SK-N-SH (cell line): Measurements from ENCODE around the gene ELMO1. TPM values are rescaled to one million over a fixed set of nuclear protein-coding genes. Genes with fewer than 3 reads are reported as not detected.
A peak's percentile ranks its signal among the peaks of the same experiment; 100 is the strongest.

Experiments used
- CTCF ChIA-PET: fragments of 300-600, 350-600 bp; formaldehyde crosslinking; extraction: SDS; loops from one replicate; lab custom pipeline; 2021; lab: Yijun Ruan, JAX
- POLR2A ChIA-PET: fragments of 350-600 bp; sonication (Branson Sonifier 250); formaldehyde crosslinking; extraction: SDS; loops from one replicate; lab custom pipeline; 2020; ENCODE audit warnings: antibody characterized with exemption, inconsistent platforms; lab: Yijun Ruan, JAX
- DNase-seq: peaks from one replicate; pipeline ENCODE4 v3.0.0; 2012
- H2AFZ ChIP-seq: fragments of 200-600 bp; sonication (generic); 2 replicates; pipeline ENCODE4 v1.8.1; 2016; ENCODE audit warnings: antibody characterized with exemption, mild to moderate bottlenecking, low read depth
- H3F3A ChIP-seq: fragments of 200-600 bp; sonication (generic); replicated peaks from 2 replicates; pipeline ENCODE3; 2016; ENCODE audit warnings: antibody characterized with exemption, mild to moderate bottlenecking; ENCODE audit not compliant: insufficient read depth
- H3K27ac ChIP-seq, 2 experiments: fragments of 200-500 bp in 1 of 2; fragments of 200-600 bp in 1 of 2; sonication (Bioruptor generic) in 1 of 2; sonication (generic), shearing (Covaris generic) in 1 of 2; 2 replicates each; pipeline versions ENCODE4 v1.5.1 to v1.6.1; 2014 to 2016; ENCODE audit warnings: low read depth in 2 of 2, inconsistent platforms in 1 of 2, low read length in 1 of 2, mild to moderate bottlenecking in 1 of 2, mixed read lengths in 1 of 2
- H3K27me3 ChIP-seq: fragments of 200-600 bp; sonication (generic), shearing (Covaris generic); 2 replicates; pipeline ENCODE4 v1.6.1; 2016; ENCODE audit warnings: mixed run types; ENCODE audit not compliant: insufficient read depth
- H3K36me3 ChIP-seq, 2 experiments: fragments of 200-500 bp in 1 of 2; fragments of 200-600 bp in 1 of 2; sonication (Bioruptor generic) in 1 of 2; sonication (generic) in 1 of 2; replicated peaks in 1 of 2; 2 replicates each; pipeline versions ENCODE3 to v1.5.1; 2014 to 2016; ENCODE audit warnings: low read length in 1 of 2, mild to moderate bottlenecking in 1 of 2; ENCODE audit not compliant: insufficient read depth in 2 of 2, control insufficient read depth in 1 of 2
- H3K4me1 ChIP-seq, 2 experiments: fragments of 200-500 bp in 1 of 2; fragments of 200-600 bp in 1 of 2; sonication (Bioruptor generic) in 1 of 2; sonication (generic), shearing (Covaris generic) in 1 of 2; 2 replicates each; pipeline versions ENCODE4 v1.5.1 to v1.6.1; 2014 to 2016; ENCODE audit warnings: low read depth in 1 of 2, low read length in 1 of 2, mixed run types in 1 of 2; ENCODE audit not compliant: insufficient read depth in 2 of 2, control insufficient read depth in 1 of 2
- H3K4me2 ChIP-seq: fragments of 200-600 bp; sonication (generic), shearing (Covaris generic); 2 replicates; pipeline ENCODE4 v1.6.1; 2017; ENCODE audit warnings: mixed run types
- H3K4me3 ChIP-seq, 2 experiments: fragments of 200-500 bp in 1 of 2; fragments of 200-600 bp in 1 of 2; sonication (Bioruptor generic) in 1 of 2; sonication (generic), shearing (Covaris generic) in 1 of 2; 2 replicates each; pipeline versions ENCODE4 v1.5.1 to v1.8.1; 2014 to 2016; ENCODE audit warnings: low read depth in 2 of 2, inconsistent platforms in 1 of 2, low read length in 1 of 2, mild to moderate bottlenecking in 1 of 2, mixed read lengths in 1 of 2, moderate library complexity in 1 of 2
- H3K79me2 ChIP-seq: fragments of 200-600 bp; sonication (generic); 2 replicates; pipeline ENCODE4 v1.8.1; 2017; ENCODE audit warnings: mild to moderate bottlenecking; ENCODE audit not compliant: insufficient read depth
- H3K9ac ChIP-seq: fragments of 200-600 bp; sonication (generic); 2 replicates; pipeline ENCODE4 v1.6.1; 2017; ENCODE audit warnings: mixed run types
- H3K9me2 ChIP-seq: fragments of 200-600 bp; sonication (generic); 2 replicates; pipeline ENCODE4 v1.6.1; 2017; ENCODE audit warnings: mixed run types
- H3K9me3 ChIP-seq: fragments of 200-600 bp; sonication (generic); 2 replicates; pipeline ENCODE4 v1.6.1; 2017; ENCODE audit warnings: mixed run types, mild to moderate bottlenecking, moderate library complexity
- H4K20me1 ChIP-seq: fragments of 200-600 bp; sonication (generic); 2 replicates; pipeline ENCODE4 v1.6.1; 2017; ENCODE audit warnings: mild to moderate bottlenecking, mixed run types; ENCODE audit not compliant: insufficient read depth
- CHD2 ChIP-seq: fragments of 150-350 bp; IDR thresholded peaks from 2 replicates; pipeline ENCODE4 v1.6.1; 2018; ENCODE audit warnings: low read length; ENCODE audit not compliant: partially characterized antibody
- GABPA ChIP-seq: IDR thresholded peaks from 2 replicates; pipeline ENCODE4 v1.4.0; 2012; ENCODE audit warnings: low read depth, mild to moderate bottlenecking
- GATA2 ChIP-seq: sonication (generic); formaldehyde crosslinking; IDR thresholded peaks from 2 replicates; pipeline ENCODE4 v1.5.0; 2020; ENCODE audit warnings: mild to moderate bottlenecking, missing genetic modification reagents
- MXI1 ChIP-seq: IDR thresholded peaks from 2 replicates; pipeline ENCODE4 v1.6.1; 2012; ENCODE audit warnings: mild to moderate bottlenecking, low read depth, low read length, improper control_type of control experiment
- TEAD4 ChIP-seq: IDR thresholded peaks from 2 replicates; pipeline ENCODE4 v1.4.0; 2012; ENCODE audit warnings: mild to moderate bottlenecking, borderline replicate concordance; ENCODE audit not compliant: insufficient read depth
- WGBS: methylation state at CpG from one replicate; pipeline ENCODE4 v1.1.6; 2017; ENCODE audit warnings: low lambda C conversion rate; 5-methylcytosine and 5-hydroxymethylcytosine counted together
- polyA plus RNA-seq, 3 experiments: library from polyadenylated mRNA; depleted of rRNA; stranded (reverse); fragments of >200 nt; gene quantifications; 2 replicates each; pipeline ENCODE4 v1.2.3, GENCODE V29; 2012
- TF ChIP-seq, protein P1 (sequence below): fragments of 200-600 bp; sonication (generic); IDR thresholded peaks from 2 replicates; pipeline ENCODE4 v1.6.1; 2017; ENCODE audit warnings: antibody characterized with exemption, mild to moderate bottlenecking, moderate library complexity
- TF ChIP-seq, protein P2 (sequence below): IDR thresholded peaks from 2 replicates; pipeline ENCODE4 v1.4.0; 2012; ENCODE audit warnings: low read depth

The ELMO1 gene
- polyA plus RNA-seq, 1 of the 3 experiments (the other 2 are of a cell fraction) = 0.64 TPM

DNA sequence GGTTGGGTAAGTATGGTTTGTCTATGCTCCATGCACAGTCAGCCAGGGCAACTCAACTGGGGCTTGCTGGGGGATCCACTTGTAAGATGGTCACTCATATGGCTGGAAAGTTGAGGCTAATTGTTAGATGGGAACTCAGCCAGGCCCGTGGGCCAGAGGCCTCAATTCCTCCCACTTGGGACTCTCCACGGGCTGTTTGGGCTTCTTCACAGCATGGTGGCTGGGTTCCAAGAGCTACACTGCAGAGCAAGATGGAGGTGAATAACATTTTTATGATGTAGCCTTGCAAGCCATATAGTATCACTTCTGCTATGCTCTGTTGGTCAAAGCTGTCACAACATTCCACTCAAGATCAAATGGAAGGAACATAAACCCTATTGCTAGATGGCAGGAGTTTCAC, 39.2 kb downstream of the ELMO1 start:
- no peak overlapping the region for H2AFZ ChIP-seq
- H3F3A ChIP-seq = no peaks in the 10 kb centered on the region
- CTCF ChIA-PET = interaction anchor here (0.8 kb wide), 1 partner anchor 30 kb away, joined by 3 read pairs; no protein-coding TSS in a partner anchor
- H3K27ac ChIP-seq = no peak overlapping the region
- DNase-seq = no peak
- TF ChIP-seq, protein P1, sequence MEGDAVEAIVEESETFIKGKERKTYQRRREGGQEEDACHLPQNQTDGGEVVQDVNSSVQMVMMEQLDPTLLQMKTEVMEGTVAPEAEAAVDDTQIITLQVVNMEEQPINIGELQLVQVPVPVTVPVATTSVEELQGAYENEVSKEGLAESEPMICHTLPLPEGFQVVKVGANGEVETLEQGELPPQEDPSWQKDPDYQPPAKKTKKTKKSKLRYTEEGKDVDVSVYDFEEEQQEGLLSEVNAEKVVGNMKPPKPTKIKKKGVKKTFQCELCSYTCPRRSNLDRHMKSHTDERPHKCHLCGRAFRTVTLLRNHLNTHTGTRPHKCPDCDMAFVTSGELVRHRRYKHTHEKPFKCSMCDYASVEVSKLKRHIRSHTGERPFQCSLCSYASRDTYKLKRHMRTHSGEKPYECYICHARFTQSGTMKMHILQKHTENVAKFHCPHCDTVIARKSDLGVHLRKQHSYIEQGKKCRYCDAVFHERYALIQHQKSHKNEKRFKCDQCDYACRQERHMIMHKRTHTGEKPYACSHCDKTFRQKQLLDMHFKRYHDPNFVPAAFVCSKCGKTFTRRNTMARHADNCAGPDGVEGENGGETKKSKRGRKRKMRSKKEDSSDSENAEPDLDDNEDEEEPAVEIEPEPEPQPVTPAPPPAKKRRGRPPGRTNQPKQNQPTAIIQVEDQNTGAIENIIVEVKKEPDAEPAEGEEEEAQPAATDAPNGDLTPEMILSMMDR = no peak
- TF ChIP-seq MXI1 (no peak), GABPA (no peak)
- 14% methylated on average over 2 of the region's 2 CpGs for WGBS
- POLR2A ChIA-PET = no interaction called here
- H3K9ac ChIP-seq = no peak overlapping the region
- no peaks in the 10 kb centered on the region for H3K36me3 ChIP-seq
- no peaks in the 10 kb centered on the region for H3K79me2 ChIP-seq
- no peak overlapping the region for H3K4me2 ChIP-seq
- H3K9me3 ChIP-seq = no peaks in the 10 kb centered on the region; the same call in 1 of the 2 replicates
- no peak overlapping the region for H3K4me3 ChIP-seq
- peaks cover 0 to 2% of the 10 kb centered on the region in 2 experiments; a peak in 2 of 4 replicates for H3K4me1 ChIP-seq
- no peaks in the 10 kb centered on the region for H3K27me3 ChIP-seq
- H3K9me2 ChIP-seq = no peaks in the 10 kb centered on the region
- no peaks in the 10 kb centered on the region for H4K20me1 ChIP-seq

DNA sequence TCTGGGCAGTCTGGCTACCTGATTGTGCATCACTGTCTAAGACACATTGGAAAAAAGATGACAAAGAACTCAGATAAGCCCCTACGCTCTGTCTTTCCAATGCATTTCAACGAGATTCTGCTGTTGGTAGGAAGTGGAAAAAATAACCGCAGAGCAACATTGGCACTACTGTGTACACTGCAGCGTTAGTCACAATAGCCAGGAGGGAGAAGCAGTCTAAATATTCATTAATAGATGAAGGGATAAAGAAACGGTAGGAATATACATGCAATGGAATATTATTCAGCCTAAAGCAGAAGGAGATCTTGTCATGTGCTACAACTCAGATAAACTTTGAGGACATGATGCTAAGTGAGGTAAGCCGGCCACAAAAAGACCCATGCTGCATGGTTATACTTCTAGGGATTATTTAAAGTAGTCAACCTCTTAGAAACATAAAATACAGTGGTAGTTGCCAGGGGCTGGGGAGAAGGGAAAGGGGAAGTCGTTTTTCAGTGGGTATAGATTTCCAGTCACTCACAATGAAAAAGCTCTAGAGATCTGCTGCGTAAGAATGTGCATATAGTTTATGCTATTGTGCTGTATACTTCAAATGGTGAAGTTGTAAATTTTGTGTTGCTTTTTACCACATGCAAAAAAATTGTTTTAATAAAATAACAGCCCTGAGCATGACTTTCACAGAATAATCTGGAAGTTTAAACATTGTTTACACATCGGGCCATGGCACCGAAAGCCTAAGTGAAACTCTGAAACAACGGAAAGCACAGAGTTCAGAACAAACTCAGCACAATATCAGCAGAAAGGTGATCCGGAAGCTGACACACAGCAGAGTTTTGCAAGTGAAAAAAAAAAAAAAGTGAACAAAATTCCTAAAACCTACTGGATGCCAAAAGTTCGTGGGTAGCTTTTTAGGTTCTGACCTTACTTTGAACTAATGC, 40.1 kb downstream of the ELMO1 start:
- H3K27ac ChIP-seq = peak overlapping the region in 1 of 2 experiments; percentile 40; a peak in 1 of 4 replicates
- no peak overlapping the region for H3K4me2 ChIP-seq

More for the DNA sequence above, 40.1 kb downstream of the ELMO1 start:
- no peaks in the 10 kb centered on the region; the same call in 1 of the 2 replicates for H3K9me3 ChIP-seq
- H3K9ac ChIP-seq = no peak overlapping the region
- CTCF ChIA-PET = no interaction called here
- no peaks in the 10 kb centered on the region for H3K36me3 ChIP-seq
- POLR2A ChIA-PET = no interaction called here
- H3K9me2 ChIP-seq = no peaks in the 10 kb centered on the region
- no peaks in the 10 kb centered on the region for H3F3A ChIP-seq
- no peaks in the 10 kb centered on the region for H3K27me3 ChIP-seq
- no peaks in the 10 kb centered on the region for H3K79me2 ChIP-seq
- H4K20me1 ChIP-seq = no peaks in the 10 kb centered on the region
- H3K4me1 ChIP-seq = peaks cover 0 to 2% of the 10 kb centered on the region in 2 experiments; a peak in 2 of 4 replicates
- H2AFZ ChIP-seq = no peak overlapping the region
- peak; percentile 28 for DNase-seq
- TF ChIP-seq TEAD4 (no peak), CHD2 (no peak), MXI1 (no peak), GATA2 (CRISPR knock-in tag) (peak; percentile 28; the same call in 1 of the 2 replicates)
- TF ChIP-seq, protein P2, sequence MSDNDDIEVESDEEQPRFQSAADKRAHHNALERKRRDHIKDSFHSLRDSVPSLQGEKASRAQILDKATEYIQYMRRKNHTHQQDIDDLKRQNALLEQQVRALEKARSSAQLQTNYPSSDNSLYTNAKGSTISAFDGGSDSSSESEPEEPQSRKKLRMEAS = no peak
- WGBS = 33% methylated on average over 13 of the region's 13 CpGs
- H3K4me3 ChIP-seq = no peak overlapping the region
